Measurements from ENCODE around the gene PEBP1. TPM values are rescaled to one million over a fixed set of nuclear protein-coding genes. Genes with fewer than 3 reads are reported as not detected.

The PEBP1 gene
- total RNA-seq (2021), result 188 and 189 TPM in 2 replicates
- percentile 84 among the genes with signal in this experiment for Bru-seq, nascent RNA
- BruChase-seq, experiment 1, labeled RNA remaining after a 2-hour chase, result percentile 85 among the genes with signal in this experiment
- BruChase-seq, experiment 2, labeled RNA remaining after a 6-hour chase, result percentile 95 among the genes with signal in this experiment
- long read RNA-seq, transcript PEBP1-201 (4 exons, 1,697 nt), result major isoform, 699 of 800 reads
- long read RNA-seq, partial matches to known transcripts, result 96 of 800 reads
- long read RNA-seq, other reads (novel, unspliced or antisense), result 5 of 800 reads

GRCh38 chr12:118135788-118136558, at the start of gene PEBP1:
PEBP1 (plus strand) TSS chr12:118136124; CDS start chr12:118136210, 86 bp downstream.
- POLR2A ChIA-PET (ENCODE audit: unreplicated experiment), result interaction anchor here (0.5 to 0.6 kb wide), 4 partner anchors 12 to 177 kb away, joined by 3 to 6 read pairs (median 4); no protein-coding TSS in a partner anchor
- peak within 1 kb of the TSS; percentile 83 for H3K4me3 ChIP-seq
- no peaks in the 10 kb centered on the region for H3K27me3 ChIP-seq (ENCODE audit: insufficient read depth, low read depth)
- H4K20me1 ChIP-seq (ENCODE audit: insufficient read depth), result no peaks in the 10 kb centered on the region
- intact Hi-C loops (cut with micrococcal nuclease; ENCODE audit: unreplicated experiment), result loop anchor here (1.0 to 10.0 kb wide), 3 partner anchors 34 to 261 kb away; no protein-coding TSS in a partner anchor
- H3K4me1 ChIP-seq (replicated peaks; ENCODE audit: insufficient read depth), result peaks cover 38% of the 10 kb centered on the region
- CTCF ChIA-PET, result interaction anchor here (0.6 to 1.7 kb wide), 3 partner anchors 15 to 918 kb away, joined by 3 to 9 read pairs (median 4); no protein-coding TSS in a partner anchor
- H3K79me2 ChIP-seq (ENCODE audit: low read depth), result peaks cover 37% of the 10 kb centered on the region
- no peak for TF ChIP-seq CTCF (conservative IDR thresholded peaks at IDR 0.05)
- TF ChIP-seq EZH2 (IDR thresholded peaks at IDR 0.05; ENCODE audit: low read depth), result no peak
- DNase-seq, result peak; percentile 85 to 96
- peak within 1 kb of the TSS; percentile 84 for H2AFZ ChIP-seq
- no peaks in the 10 kb centered on the region for H3K9me2 ChIP-seq (ENCODE audit: insufficient read depth)
- peak within 1 kb of the TSS; percentile 83 for H3K4me2 ChIP-seq
- H3K36me3 ChIP-seq (ENCODE audit: low read depth), result 0 out of 2 replicates have a peak, but pooled peaks cover 4% of the 10 kb centered on the region
- peaks cover 16% of the 10 kb centered on the region for H3F3A ChIP-seq (ENCODE audit: insufficient read depth, low read depth)
- H3K9me3 ChIP-seq (ENCODE audit: insufficient read depth, low read depth), result no peaks in the 10 kb centered on the region
- no TSS peak for BruUV-seq (replicated peaks)
- 0 out of 2 replicates have a peak within 1 kb of the TSS, but pooled peaks have one; percentile 34 for H3K27ac ChIP-seq

GRCh38 chr12:118089782-118090181, 46.1 kb upstream of the PEBP1 start:
- TF ChIP-seq EZH2 (IDR thresholded peaks at IDR 0.05; ENCODE audit: low read depth) (no peak), CTCF (conservative IDR thresholded peaks at IDR 0.05) (no peak)
- no peaks in the 10 kb centered on the region for H3K79me2 ChIP-seq (ENCODE audit: low read depth)
- H3K9me2 ChIP-seq (ENCODE audit: insufficient read depth), result no peaks in the 10 kb centered on the region
- H2AFZ ChIP-seq, result no peak overlapping the region
- no peak overlapping the region for H3K4me2 ChIP-seq
- no peaks in the 10 kb centered on the region for H3K9me3 ChIP-seq (ENCODE audit: insufficient read depth, low read depth)
- no peak overlapping the region for H3K27ac ChIP-seq
- no peaks in the 10 kb centered on the region for H3K36me3 ChIP-seq (ENCODE audit: low read depth)
- CTCF ChIA-PET, result no interaction called here
- no peak for DNase-seq
- POLR2A ChIA-PET (ENCODE audit: unreplicated experiment), result no interaction called here
- no peak overlapping the region for H3K4me3 ChIP-seq
- H3F3A ChIP-seq (ENCODE audit: insufficient read depth, low read depth), result no peaks in the 10 kb centered on the region
- intact Hi-C loops (cut with micrococcal nuclease; ENCODE audit: unreplicated experiment), result no loop called here
- no TSS peak for BruUV-seq (replicated peaks)
- no peaks in the 10 kb centered on the region for H4K20me1 ChIP-seq (ENCODE audit: insufficient read depth)
- no peaks in the 10 kb centered on the region for H3K27me3 ChIP-seq (ENCODE audit: insufficient read depth, low read depth)
- no peaks in the 10 kb centered on the region for H3K4me1 ChIP-seq (replicated peaks; ENCODE audit: insufficient read depth)

- H3K27me3 ChIP-seq (ENCODE audit: insufficient read depth, low read depth), result no peaks in the 10 kb centered on the region
- H3F3A ChIP-seq (ENCODE audit: insufficient read depth, low read depth), result no peaks in the 10 kb centered on the region
- peaks cover 6% of the 10 kb centered on the region for H3K4me1 ChIP-seq (replicated peaks; ENCODE audit: insufficient read depth)
- CTCF ChIA-PET, result no interaction called here
- H2AFZ ChIP-seq, result no peak overlapping the region
- no peak overlapping the region for H3K27ac ChIP-seq
- no peaks in the 10 kb centered on the region for H3K79me2 ChIP-seq (ENCODE audit: low read depth)
- POLR2A ChIA-PET (ENCODE audit: unreplicated experiment), result no interaction called here
- BruUV-seq (replicated peaks), result no TSS peak
- no peak for DNase-seq
- no peaks in the 10 kb centered on the region for H3K9me2 ChIP-seq (ENCODE audit: insufficient read depth)
- H4K20me1 ChIP-seq (ENCODE audit: insufficient read depth), result no peaks in the 10 kb centered on the region
- no peaks in the 10 kb centered on the region for H3K36me3 ChIP-seq (ENCODE audit: low read depth)
- intact Hi-C loops (cut with micrococcal nuclease; ENCODE audit: unreplicated experiment), result no loop called here
- H3K9me3 ChIP-seq (ENCODE audit: insufficient read depth, low read depth), result no peaks in the 10 kb centered on the region
- TF ChIP-seq CTCF (conservative IDR thresholded peaks at IDR 0.05) (no peak), EZH2 (IDR thresholded peaks at IDR 0.05; ENCODE audit: low read depth) (no peak)
- no peak overlapping the region for H3K4me2 ChIP-seq
- no peak overlapping the region for H3K4me3 ChIP-seq
Measured at GRCh38 chr12:118094039-118094438, 41.9 kb upstream of the PEBP1 start.

All from PC-9 (cell line).